Activated CD4-positive, alpha-beta T cell treated with anti-CD3 and anti-CD28 coated beads, Interleukin-2, Interleukin-4, amounts not matched to agents 100 ng/mL and 50 ng/mL, durations not matched to agents 16 hours and 8 hours (primary cell): ENCODE data around the gene ARHGAP29.

Experiments used
- DNase-seq: peaks from one replicate; pipeline ENCODE4 v3.0.0-alpha.2; 2020; ENCODE audit warnings: low spot score

The ARHGAP29 gene

GRCh38 chr1:94122201-94122970 is 115.0 kb downstream of the ARHGAP29 start:
- no peak for DNase-seq
